ENCODE results near the gene ANOS1. TPM values are rescaled to one million over a fixed set of nuclear protein-coding genes. Genes with fewer than 3 reads are reported as not detected.
"Not testable (repeated sequence)": the region's sequence is repeated elsewhere in the genome, so short reads cannot be mapped to it uniquely, and the experiment has no call there.

The ANOS1 gene
- 10 to 100 TPM; 29.4 to 37.2 TPM for total RNA-seq
- polyA plus RNA-seq (ENCODE audit: insufficient read depth, low read depth, low replicate concordance) = 12.3 TPM
- long read RNA-seq, donor 1, partial matches to known transcripts = 5 of 6 reads
- long read RNA-seq, donor 1, other reads (novel, unspliced or antisense) = 0 of 6 reads
- long read RNA-seq, donor 2, full-length matches to known transcripts = 1 of 1 reads
- long read RNA-seq, donor 2, partial matches to known transcripts = 0 of 1 reads
- long read RNA-seq, donor 2, other reads (novel, unspliced or antisense) = 0 of 1 reads

GRCh38 chrX:8731559-8732395, at the start of gene ANOS1:
ANOS1 (minus strand) TSS chrX:8732137; CDS start chrX:8732036, 101 bp downstream.
- Histone ChIP-seq H3K9me3 (no peaks in the 10 kb centered on the region), H3K27me3 (no peaks in the 10 kb centered on the region), H3K4me1 (no peaks in the 10 kb centered on the region), H3K27ac (no peak within 1 kb of the TSS), H3K36me3 (ENCODE audit: low read depth, missing control alignments) (no peaks in the 10 kb centered on the region), H3K4me3 (peak within 1 kb of the TSS; percentile 40 to 63)
- 0% methylated on average over 2 of the region's 88 CpGs; no CpG with 5 or more reads in 1 of the 2 donors for WGBS, 2 donors
- TF ChIP-seq, protein P1, sequence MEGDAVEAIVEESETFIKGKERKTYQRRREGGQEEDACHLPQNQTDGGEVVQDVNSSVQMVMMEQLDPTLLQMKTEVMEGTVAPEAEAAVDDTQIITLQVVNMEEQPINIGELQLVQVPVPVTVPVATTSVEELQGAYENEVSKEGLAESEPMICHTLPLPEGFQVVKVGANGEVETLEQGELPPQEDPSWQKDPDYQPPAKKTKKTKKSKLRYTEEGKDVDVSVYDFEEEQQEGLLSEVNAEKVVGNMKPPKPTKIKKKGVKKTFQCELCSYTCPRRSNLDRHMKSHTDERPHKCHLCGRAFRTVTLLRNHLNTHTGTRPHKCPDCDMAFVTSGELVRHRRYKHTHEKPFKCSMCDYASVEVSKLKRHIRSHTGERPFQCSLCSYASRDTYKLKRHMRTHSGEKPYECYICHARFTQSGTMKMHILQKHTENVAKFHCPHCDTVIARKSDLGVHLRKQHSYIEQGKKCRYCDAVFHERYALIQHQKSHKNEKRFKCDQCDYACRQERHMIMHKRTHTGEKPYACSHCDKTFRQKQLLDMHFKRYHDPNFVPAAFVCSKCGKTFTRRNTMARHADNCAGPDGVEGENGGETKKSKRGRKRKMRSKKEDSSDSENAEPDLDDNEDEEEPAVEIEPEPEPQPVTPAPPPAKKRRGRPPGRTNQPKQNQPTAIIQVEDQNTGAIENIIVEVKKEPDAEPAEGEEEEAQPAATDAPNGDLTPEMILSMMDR (IDR thresholded peaks at IDR 0.05) = no peak
- no peak for TF ChIP-seq POLR2A (IDR thresholded peaks at IDR 0.05)
- intact Hi-C loops (cut with DNase I; ENCODE audit: low total_unique reads) = no loop called here
- peak; percentile 83 for DNase-seq

DNA sequence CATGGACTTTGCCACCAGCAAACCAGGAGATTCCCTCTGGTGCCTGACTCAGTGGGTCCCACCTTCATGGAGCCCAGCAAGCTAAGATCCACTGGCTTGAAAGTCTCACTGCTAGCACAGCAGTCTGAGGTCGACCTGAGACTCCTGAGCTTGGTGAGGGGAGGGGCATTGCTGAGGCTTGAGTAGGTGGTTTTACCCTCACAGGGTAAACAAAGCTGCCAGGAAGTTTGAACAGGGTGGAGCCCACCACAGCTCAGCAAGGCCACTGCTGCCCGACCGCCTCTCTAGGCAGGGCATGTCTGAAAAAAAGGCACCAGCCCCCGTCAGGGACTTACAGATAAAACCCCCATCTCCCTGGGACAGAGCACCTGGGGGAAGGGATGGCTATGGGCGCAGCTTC, 41.2 kb upstream of the ANOS1 start:
- Histone ChIP-seq H3K27me3 (no peaks in the 10 kb centered on the region), H3K4me3 (no peak overlapping the region), H3K36me3 (ENCODE audit: low read depth, missing control alignments) (no peaks in the 10 kb centered on the region), H3K9me3 (no peaks in the 10 kb centered on the region), H3K4me1 (no peaks in the 10 kb centered on the region), H3K27ac (no peak overlapping the region)
- TF ChIP-seq POLR2A (IDR thresholded peaks at IDR 0.05) = no peak
- TF ChIP-seq, protein P1 (IDR thresholded peaks at IDR 0.05) = no peak
- DNase-seq = no peak
- WGBS, 2 donors = 80% methylated on average over 5 of the region's 5 CpGs; no CpG with 5 or more reads in 1 of the 2 donors
- intact Hi-C loops (cut with DNase I; ENCODE audit: low total_unique reads) = no loop called here

DNA sequence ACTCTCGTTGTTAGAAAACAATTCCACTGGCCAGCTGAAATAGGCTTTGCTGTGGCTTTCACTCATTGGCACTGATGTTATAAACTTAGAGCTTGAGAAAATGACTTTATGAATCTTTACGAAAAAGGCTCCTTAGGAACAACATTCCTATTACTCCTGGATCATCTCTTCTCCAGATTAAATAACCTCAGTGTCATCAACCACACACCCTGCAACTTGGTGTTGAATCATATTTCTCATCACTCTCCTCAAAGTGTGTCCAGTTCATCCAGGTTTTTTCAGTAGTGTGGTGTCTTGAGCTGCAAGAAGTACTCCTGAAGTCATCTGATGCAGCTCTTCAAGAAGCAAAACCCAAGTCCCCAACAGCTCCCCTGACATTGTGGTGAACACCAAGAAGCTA, 28.1 kb upstream of the ANOS1 start:
- H3K4me3 ChIP-seq = no peak overlapping the region
- intact Hi-C loops (cut with DNase I; ENCODE audit: low total_unique reads) = no loop called here
- no peaks in the 10 kb centered on the region for H3K9me3 ChIP-seq
- no peaks in the 10 kb centered on the region for H3K4me1 ChIP-seq
- no peaks in the 10 kb centered on the region for H3K27me3 ChIP-seq
- no peak for TF ChIP-seq POLR2A (IDR thresholded peaks at IDR 0.05)
- TF ChIP-seq, protein P1 (IDR thresholded peaks at IDR 0.05) = no peak
- DNase-seq = no peak
- 83 to 95% methylated on average over 2 of the region's 2 CpGs for WGBS, 2 donors
- H3K36me3 ChIP-seq (ENCODE audit: low read depth, missing control alignments) = no peaks in the 10 kb centered on the region
- H3K27ac ChIP-seq = no peak overlapping the region

DNA sequence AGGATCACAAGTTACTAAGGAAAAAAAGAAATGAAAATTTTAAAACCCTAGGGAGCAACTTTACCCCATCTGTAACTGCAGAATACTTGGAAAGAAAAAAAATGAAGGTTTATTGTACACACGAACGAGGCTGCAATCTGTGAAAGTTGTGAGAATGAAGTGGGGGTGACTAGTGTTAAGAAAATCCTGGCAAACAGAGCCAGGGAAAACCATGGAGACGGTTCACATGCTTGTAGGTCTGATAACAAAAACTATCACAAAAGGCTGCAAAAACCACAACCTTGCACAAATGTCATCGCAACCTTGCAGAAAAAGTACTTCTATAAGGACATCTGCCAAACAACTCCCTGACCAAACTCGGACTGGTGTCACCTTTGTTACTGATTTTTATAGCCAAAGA, 26.8 kb upstream of the ANOS1 start:
- H3K9me3 ChIP-seq; H3K27ac ChIP-seq; H3K36me3 ChIP-seq (ENCODE audit: low read depth, missing control alignments); intact Hi-C loops (cut with DNase I; ENCODE audit: low total_unique reads); H3K27me3 ChIP-seq; H3K4me1 ChIP-seq; H3K4me3 ChIP-seq; DNase-seq: not testable (repeated sequence)
- WGBS, 2 donors = 29 to 46% methylated on average over 5 of the region's 5 CpGs

- 86 to 90% methylated on average over 2 to 5 of the region's 7 CpGs for WGBS, 2 donors
- H3K27me3 ChIP-seq; H3K27ac ChIP-seq; H3K36me3 ChIP-seq (ENCODE audit: low read depth, missing control alignments); H3K9me3 ChIP-seq; H3K4me1 ChIP-seq; intact Hi-C loops (cut with DNase I; ENCODE audit: low total_unique reads); H3K4me3 ChIP-seq; DNase-seq: not testable (repeated sequence)
Observed at GRCh38 chrX:8757609-8758389, 25.9 kb upstream of the ANOS1 start.
